GM12864 (cell line): Measurements from ENCODE around the gene TAAR5.
"Not testable (repeated sequence)": the region's sequence is repeated elsewhere in the genome, so short reads cannot be mapped to it uniquely, and the experiment has no call there.

Source experiments
- DNase-seq: peaks from one replicate; pipeline ENCODE4 v3.0.0-alpha.2; 2011; ENCODE audit warnings: low read depth
- H3K4me3 ChIP-seq: 2 replicates; pipeline ENCODE4 v1.5.1; 2011; ENCODE audit warnings: mild to moderate bottlenecking, low read depth, low read length, control low read depth
- TF ChIP-seq, protein P1 (sequence below): IDR thresholded peaks from 2 replicates; pipeline ENCODE4 v1.5.1; 2011; ENCODE audit warnings: low read depth, mild to moderate bottlenecking, moderate library complexity, low read length, control low read depth, inconsistent platforms; ENCODE audit errors: missing control alignments

Gene TAAR5

DNA sequence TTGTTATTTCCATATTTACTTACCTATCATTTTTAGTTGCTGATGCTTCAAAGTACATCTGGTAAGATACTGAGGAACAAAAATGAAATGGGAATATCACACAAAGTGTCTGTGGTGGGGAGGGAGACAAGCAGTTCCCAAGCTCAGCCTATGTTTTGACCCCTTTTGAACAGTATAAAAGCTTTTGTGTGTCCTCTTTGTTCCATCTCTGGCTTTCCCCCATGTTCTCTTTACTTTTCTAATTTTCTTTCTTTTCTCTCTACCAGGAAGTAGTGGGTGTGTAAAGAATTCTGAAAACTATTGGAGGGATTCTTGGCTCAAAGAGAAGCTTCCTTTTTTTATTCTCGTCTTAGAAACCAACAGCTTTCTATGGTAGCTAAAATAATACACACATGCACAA lies 27.1 kb upstream of the TAAR5 start:
- no peak for DNase-seq
- TF ChIP-seq, protein P1, sequence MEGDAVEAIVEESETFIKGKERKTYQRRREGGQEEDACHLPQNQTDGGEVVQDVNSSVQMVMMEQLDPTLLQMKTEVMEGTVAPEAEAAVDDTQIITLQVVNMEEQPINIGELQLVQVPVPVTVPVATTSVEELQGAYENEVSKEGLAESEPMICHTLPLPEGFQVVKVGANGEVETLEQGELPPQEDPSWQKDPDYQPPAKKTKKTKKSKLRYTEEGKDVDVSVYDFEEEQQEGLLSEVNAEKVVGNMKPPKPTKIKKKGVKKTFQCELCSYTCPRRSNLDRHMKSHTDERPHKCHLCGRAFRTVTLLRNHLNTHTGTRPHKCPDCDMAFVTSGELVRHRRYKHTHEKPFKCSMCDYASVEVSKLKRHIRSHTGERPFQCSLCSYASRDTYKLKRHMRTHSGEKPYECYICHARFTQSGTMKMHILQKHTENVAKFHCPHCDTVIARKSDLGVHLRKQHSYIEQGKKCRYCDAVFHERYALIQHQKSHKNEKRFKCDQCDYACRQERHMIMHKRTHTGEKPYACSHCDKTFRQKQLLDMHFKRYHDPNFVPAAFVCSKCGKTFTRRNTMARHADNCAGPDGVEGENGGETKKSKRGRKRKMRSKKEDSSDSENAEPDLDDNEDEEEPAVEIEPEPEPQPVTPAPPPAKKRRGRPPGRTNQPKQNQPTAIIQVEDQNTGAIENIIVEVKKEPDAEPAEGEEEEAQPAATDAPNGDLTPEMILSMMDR: no peak
- no peak overlapping the region for H3K4me3 ChIP-seq

DNA sequence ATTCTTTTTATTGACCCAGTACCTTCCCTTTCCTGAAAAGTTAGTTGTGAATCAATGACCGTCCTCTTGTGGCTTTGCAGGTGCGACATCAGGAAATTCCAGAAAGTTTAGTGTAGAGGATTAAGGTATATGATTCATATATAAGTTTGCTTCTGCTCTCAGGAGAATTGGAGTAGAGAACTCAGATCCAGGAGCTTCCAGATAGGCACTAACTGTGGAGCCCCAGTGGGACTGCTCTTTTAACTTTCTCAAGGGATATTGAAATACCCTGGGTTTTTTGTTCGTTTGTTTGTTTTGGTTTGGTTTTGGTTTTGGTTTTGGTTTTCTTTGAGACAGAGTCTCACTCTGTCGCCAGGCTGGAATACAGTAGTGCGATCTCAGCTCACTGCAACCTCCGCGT lies 25.0 kb upstream of the TAAR5 start:
- DNase-seq: no peak
- H3K4me3 ChIP-seq: peak overlapping the region; percentile 40
- TF ChIP-seq, protein P1: no peak

DNA sequence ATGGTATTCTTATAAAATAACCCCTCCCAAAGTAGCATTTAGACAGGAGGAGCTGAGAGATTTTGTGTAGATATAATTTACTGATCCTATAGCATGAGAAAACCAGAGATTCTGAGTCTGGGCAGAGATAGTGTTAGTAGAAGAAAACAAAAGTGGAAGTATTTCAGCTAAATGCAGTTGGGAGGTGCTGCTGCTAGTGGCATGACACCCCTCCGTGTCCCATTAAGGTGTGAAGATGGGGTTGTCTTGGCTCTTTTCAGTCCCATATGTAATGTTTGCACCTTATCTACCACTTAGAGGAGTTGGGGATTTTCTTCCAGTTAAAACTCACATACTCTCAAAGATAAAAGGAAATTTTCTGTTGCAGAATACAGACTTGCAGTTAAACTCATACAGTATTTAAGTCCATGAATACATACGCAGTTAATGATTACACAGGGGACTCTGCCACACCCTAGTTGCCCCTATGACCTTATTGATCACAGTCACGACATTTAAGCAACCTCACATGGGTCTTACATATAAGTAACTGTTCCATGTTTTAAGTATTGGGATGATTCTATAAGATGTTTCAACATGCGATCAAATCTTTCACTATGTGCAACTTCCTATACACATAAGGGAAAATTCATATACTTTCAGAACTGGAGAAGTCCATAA lies 23.0 kb upstream of the TAAR5 start:
- DNase-seq: no peak
- H3K4me3 ChIP-seq: no peak overlapping the region
- TF ChIP-seq, protein P1: no peak

DNA sequence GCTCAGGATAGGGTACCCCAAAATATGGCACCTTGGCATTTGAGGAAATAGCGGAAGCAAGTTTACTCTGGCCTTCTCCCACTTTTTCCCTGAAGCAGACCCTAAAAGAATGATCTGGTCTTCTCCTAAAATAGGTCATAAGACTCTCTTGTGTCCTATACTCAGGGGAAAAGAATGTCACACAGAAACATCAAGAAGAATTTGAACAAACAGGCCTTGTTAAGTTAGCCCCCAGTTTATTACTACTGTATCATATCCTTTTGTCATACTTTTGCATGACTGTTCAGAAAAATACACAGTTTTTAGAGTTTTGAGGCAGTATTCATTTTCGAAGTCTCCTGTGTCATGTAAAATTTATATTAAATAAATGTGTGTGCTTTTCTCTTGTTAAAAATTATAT lies 22.1 kb upstream of the TAAR5 start:
- TF ChIP-seq, protein P1: no peak
- no peak for DNase-seq
- H3K4me3 ChIP-seq: no peak overlapping the region

DNA sequence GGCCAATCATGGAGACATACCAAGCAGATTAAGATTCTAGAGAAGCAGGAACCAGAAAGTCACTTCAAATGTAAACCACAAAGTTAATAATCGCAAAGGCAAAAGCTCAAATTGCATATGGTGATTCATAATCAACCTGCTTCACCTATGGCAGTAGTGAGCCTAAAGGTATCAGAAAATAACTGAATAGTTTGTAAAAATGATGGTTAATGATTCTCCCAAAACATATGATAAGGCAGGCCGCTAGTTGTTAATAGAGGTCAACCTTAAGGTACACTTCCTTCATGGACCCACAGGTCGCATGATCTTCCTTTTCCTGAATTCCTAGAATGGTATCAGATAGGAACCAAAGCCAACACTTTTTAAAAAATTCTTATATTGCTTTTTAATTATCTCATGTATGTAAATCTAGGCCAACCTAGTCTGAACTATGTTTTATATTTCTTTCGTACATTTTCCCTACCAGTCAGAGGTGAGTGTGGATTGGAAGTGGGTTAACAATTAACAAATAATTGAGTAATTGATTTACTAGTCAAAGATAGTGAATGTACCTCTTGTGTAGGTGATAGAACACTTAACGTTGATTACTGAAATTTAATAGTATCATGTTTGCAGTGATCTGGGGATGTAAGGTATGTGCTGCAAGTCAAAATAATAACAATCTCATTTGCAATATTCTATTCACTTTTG lies 18.1 kb upstream of the TAAR5 start:
- TF ChIP-seq, protein P1: no peak
- H3K4me3 ChIP-seq: no peak overlapping the region
- no peak for DNase-seq

DNA sequence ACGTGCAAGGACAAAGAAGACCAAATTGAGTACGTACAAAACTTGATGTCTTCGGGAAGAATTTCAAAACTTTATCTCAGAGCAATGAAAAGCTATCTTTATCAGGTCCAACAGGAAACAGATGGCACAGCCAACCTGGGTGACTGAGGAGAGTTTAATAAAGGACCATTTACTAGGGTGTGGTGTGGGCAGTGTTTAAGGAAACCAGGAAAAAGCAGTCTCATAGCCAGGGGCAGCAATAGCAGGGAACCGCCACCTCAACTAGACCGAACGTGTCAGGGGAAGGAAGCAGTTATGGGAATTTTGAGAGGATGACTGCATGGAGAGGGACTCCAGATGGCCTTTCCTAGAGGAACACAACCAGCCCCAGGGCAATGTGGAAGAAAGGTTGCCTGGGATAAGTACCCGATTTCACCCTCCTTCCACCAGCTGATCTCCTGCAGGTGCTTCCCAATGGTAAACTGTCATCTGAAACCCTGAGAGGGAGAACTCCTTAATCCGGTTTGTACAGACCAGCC lies 15.2 kb upstream of the TAAR5 start:
- no peak for DNase-seq
- TF ChIP-seq, protein P1: no peak
- H3K4me3 ChIP-seq: no peak overlapping the region

DNA sequence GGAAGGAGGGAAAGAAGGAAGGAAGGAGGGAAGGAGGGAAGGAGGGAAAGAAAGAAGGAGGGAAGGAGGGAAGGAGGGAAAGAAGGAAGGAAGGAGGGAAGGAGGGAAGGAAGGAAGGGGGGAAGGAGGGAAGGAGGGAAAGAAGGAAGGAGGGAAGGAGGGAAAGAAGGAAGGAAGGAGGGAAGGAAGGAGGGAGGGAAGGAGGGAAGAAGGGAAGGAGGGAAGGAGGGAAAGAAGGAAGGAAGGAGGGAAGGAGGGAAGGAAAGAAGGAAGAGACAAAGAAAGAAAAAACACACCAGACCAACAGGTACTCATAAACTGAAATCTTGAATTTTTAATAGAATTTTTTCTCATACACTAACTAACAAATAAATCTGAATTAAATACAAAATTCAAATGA lies 11.4 kb upstream of the TAAR5 start:
- DNase-seq, H3K4me3 ChIP-seq: not testable (repeated sequence)
